K562 (cell line): ENCODE results near the gene SNRPA. TPM values are rescaled to one million over a fixed set of nuclear protein-coding genes. Genes with fewer than 3 reads are reported as not detected.
A peak's percentile ranks its signal among the peaks of the same experiment; 100 is the strongest.

Experiments
- HDAC3 ChIP-seq: fragments of 450-650 bp; IDR thresholded peaks from 2 replicates; pipeline ENCODE4 v1.6.1; 2018; ENCODE audit warnings: borderline replicate concordance, mild to moderate bottlenecking, moderate library complexity; ENCODE audit not compliant: partially characterized antibody
- IFI16 ChIP-seq: fragments of 250-450 bp; sonication (Bioruptor Pico); IDR thresholded peaks from 2 replicates; pipeline ENCODE4 v2.1.2; 2022; ENCODE audit warnings: mild to moderate bottlenecking, inconsistent platforms
- POLR2AphosphoS5 ChIP-seq: IDR thresholded peaks from 2 replicates; pipeline ENCODE4 v1.6.1; 2011; ENCODE audit warnings: mild to moderate bottlenecking, low read depth, low read length, moderate library complexity; ENCODE audit not compliant: control insufficient read depth, insufficient read depth
- POLR2G ChIP-seq: fragments of 200-400 bp; formaldehyde crosslinking; IDR thresholded peaks from 2 replicates; pipeline ENCODE4 v1.6.1; 2017; ENCODE audit warnings: low read depth, mild to moderate bottlenecking, antibody characterized with exemption, low read length, moderate library complexity
- REST ChIP-seq, 2 experiments: fragments of 450-650 bp; formaldehyde crosslinking in 1 of 2; IDR thresholded peaks; 2 replicates each; pipeline versions ENCODE4 v1.4.0 to v1.6.1; 2014 to 2020; ENCODE audit warnings: mild to moderate bottlenecking in 2 of 2, borderline replicate concordance in 1 of 2, low read depth in 1 of 2
- SMAD1 ChIP-seq: fragments of 150-350 bp; IDR thresholded peaks from 2 replicates; pipeline ENCODE4 v1.6.1; 2014; ENCODE audit warnings: low read length, low read depth; ENCODE audit not compliant: partially characterized antibody
- ZBTB2 ChIP-seq: fragments of 450-650 bp; IDR thresholded peaks from 2 replicates; pipeline ENCODE4 v1.6.1; 2016; ENCODE audit warnings: antibody characterized with exemption
- ZNF282 ChIP-seq: sonication (generic); formaldehyde crosslinking; IDR thresholded peaks from 2 replicates; pipeline ENCODE4 v1.8.1; 2023; ENCODE audit warnings: missing genetic modification reagents
- ZNF324 ChIP-seq: fragments of 250-450 bp; sonication (Bioruptor Pico); IDR thresholded peaks from 2 replicates; pipeline ENCODE4 v1.4.0; 2020; ENCODE audit warnings: mild to moderate bottlenecking
- ZNF717 ChIP-seq: fragments of 250-450 bp; sonication (Bioruptor Pico); IDR thresholded peaks from 2 replicates; pipeline ENCODE4 v1.5.0; 2021
- polyA plus RNA-seq, 8 experiments: library from polyadenylated mRNA; depleted of rRNA in 4 of 8; stranded (reverse) in 5 of 8; unstranded in 3 of 8; fragments of >200 nt; fragmentation: Nextera tagmentation in 2 of 8; fragmentation: Illumina TruSeq in 1 of 8; extraction: Ambion mirVana in 2 of 8; extraction: Trizol in 1 of 8; gene quantifications; 2 replicates each; pipeline versions ENCODE4 v1.2.1 to v1.2.3, GENCODE V29; 2011 to 2014; ENCODE audit warnings: inconsistent platforms in 1 of 8, missing spikeins in 1 of 8
- total RNA-seq, 7 experiments: library from RNA; depleted of rRNA in 6 of 7; stranded (reverse); fragments of >200 nt in 6 of 7; fragmentation: Illumina TruSeq in 2 of 7; extraction: Trizol in 2 of 7; gene quantifications; 2 replicates each; pipeline versions ENCODE4 v1.2.1 to v1.2.3, GENCODE V29; 2011 to 2021; ENCODE audit warnings: low replicate concordance in 1 of 7
- TF ChIP-seq, protein P1 (sequence below), 2 experiments: fragments of 200-800 bp in 1 of 2; sonication (Bioruptor generic) in 1 of 2; sonication (generic) in 1 of 2; formaldehyde crosslinking in 1 of 2; IDR thresholded peaks in 1 of 2; conservative IDR thresholded peaks in 1 of 2; 2 replicates each; pipeline versions ENCODE4 v1.5.0 to v1.6.1; 2016 to 2020; ENCODE audit warnings: missing compliant biosample characterization in 1 of 2, missing genetic modification characterization in 1 of 2, missing genetic modification reagents in 1 of 2
- TF ChIP-seq, protein P2 (sequence below): fragments of 250-450 bp; sonication (Bioruptor Pico); IDR thresholded peaks from 2 replicates; pipeline ENCODE4 v1.6.1; 2021; ENCODE audit warnings: mild to moderate bottlenecking
- TF ChIP-seq, protein P3 (sequence below): fragments of 450-650 bp; conservative IDR thresholded peaks from 2 replicates; pipeline ENCODE4 v1.6.1; 2016; ENCODE audit warnings: missing genetic modification characterization, low read depth, mild to moderate bottlenecking, missing compliant biosample characterization, moderate library complexity

Gene SNRPA
- total and polyA plus RNA-seq, 9 of the 15 experiments (the other 6 are each of a cell fraction or from before 2014, with no cell fraction given), result 16.3 to 311 (median 193) TPM

GRCh38 chr19:40799558-40800338 lies 48.7 kb downstream of the SNRPA start (continued):
- TF ChIP-seq, protein P1, sequence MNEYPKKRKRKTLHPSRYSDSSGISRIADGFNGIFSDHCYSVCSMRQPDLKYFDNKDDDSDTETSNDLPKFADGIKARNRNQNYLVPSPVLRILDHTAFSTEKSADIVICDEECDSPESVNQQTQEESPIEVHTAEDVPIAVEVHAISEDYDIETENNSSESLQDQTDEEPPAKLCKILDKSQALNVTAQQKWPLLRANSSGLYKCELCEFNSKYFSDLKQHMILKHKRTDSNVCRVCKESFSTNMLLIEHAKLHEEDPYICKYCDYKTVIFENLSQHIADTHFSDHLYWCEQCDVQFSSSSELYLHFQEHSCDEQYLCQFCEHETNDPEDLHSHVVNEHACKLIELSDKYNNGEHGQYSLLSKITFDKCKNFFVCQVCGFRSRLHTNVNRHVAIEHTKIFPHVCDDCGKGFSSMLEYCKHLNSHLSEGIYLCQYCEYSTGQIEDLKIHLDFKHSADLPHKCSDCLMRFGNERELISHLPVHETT (CRISPR knock-in tag; conservative IDR thresholded peaks at IDR 0.05 in 1 of 2, IDR thresholded peaks at IDR 0.05 in 1 of 2), result peak in 1 of 2 experiments; percentile 71; a peak in 2 of 4 replicates
- TF ChIP-seq ZBTB2 (no peak), POLR2AphosphoS5 (peak; percentile 9; the same call in 1 of the 2 replicates), POLR2G (peak; percentile 67), HDAC3 (no peak), ZNF717 (no peak), SMAD1 (no peak), ZNF324 (CRISPR knock-in tag) (no peak), IFI16 (no peak), ZNF282 (CRISPR knock-in tag) (no peak), REST (IDR thresholded peaks at IDR 0.05; ENCODE audit: borderline replicate concordance) (no peak), REST (CRISPR knock-in tag; IDR thresholded peaks at IDR 0.05; ENCODE audit: low read depth) (no peak)
- TF ChIP-seq, protein P2, sequence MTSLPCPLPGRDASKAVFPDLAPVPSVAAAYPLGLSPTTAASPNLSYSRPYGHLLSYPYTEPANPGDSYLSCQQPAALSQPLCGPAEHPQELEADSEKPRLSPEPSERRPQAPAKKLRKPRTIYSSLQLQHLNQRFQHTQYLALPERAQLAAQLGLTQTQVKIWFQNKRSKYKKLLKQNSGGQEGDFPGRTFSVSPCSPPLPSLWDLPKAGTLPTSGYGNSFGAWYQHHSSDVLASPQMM (CRISPR knock-in tag), result no peak
- TF ChIP-seq, protein P3, sequence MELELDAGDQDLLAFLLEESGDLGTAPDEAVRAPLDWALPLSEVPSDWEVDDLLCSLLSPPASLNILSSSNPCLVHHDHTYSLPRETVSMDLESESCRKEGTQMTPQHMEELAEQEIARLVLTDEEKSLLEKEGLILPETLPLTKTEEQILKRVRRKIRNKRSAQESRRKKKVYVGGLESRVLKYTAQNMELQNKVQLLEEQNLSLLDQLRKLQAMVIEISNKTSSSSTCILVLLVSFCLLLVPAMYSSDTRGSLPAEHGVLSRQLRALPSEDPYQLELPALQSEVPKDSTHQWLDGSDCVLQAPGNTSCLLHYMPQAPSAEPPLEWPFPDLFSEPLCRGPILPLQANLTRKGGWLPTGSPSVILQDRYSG (tag), result no peak
